HepG2 (cell line): Measurements from ENCODE around the gene DVL3. TPM values are rescaled to one million over a fixed set of nuclear protein-coding genes. Genes with fewer than 3 reads are reported as not detected.

Source experiments
- ARID5B ChIP-seq: IDR thresholded peaks from 2 replicates; pipeline ENCODE4 v1.4.0; 2020; ENCODE audit warnings: mild to moderate bottlenecking, missing genetic modification reagents
- CREM ChIP-seq, 2 experiments: sonication (generic) in 1 of 2; formaldehyde crosslinking in 1 of 2; IDR thresholded peaks; 2 replicates each; pipeline versions ENCODE4 v1.4.0 to v1.6.1; 2016 to 2020; ENCODE audit warnings: antibody characterized with exemption in 1 of 2, mild to moderate bottlenecking in 1 of 2, missing genetic modification reagents in 1 of 2
- CTCF ChIP-seq: sonication (generic); formaldehyde crosslinking; IDR thresholded peaks from 2 replicates; pipeline ENCODE4 v1.5.0; 2020; ENCODE audit warnings: mild to moderate bottlenecking, missing genetic modification reagents, moderate library complexity
- FOSL2 ChIP-seq: sonication (generic); formaldehyde crosslinking; IDR thresholded peaks from 2 replicates; pipeline ENCODE4 v1.4.0; 2020; ENCODE audit warnings: missing genetic modification reagents
- GPBP1L1 ChIP-seq: sonication (generic); formaldehyde crosslinking; IDR thresholded peaks from 2 replicates; pipeline ENCODE4 v1.5.0; 2020; ENCODE audit warnings: mild to moderate bottlenecking, missing genetic modification reagents
- JUNB ChIP-seq: sonication (generic); formaldehyde crosslinking; IDR thresholded peaks from 2 replicates; pipeline ENCODE4 v1.8.0; 2022; ENCODE audit warnings: missing genetic modification reagents, mild to moderate bottlenecking, borderline replicate concordance
- KDM5B ChIP-seq: sonication (generic); formaldehyde crosslinking; IDR thresholded peaks from 2 replicates; pipeline ENCODE4 v1.4.0; 2020; ENCODE audit warnings: missing genetic modification reagents, mild to moderate bottlenecking, borderline replicate concordance
- POLR2A ChIP-seq, 2 experiments: IDR thresholded peaks; 2 replicates each; pipeline ENCODE4 v1.6.1; 2011; ENCODE audit warnings: low read depth in 2 of 2, low read length in 2 of 2, mild to moderate bottlenecking in 1 of 2, moderate library complexity in 1 of 2; ENCODE audit not compliant: insufficient read depth in 1 of 2
- SIN3B ChIP-seq: fragments of 150-350 bp; IDR thresholded peaks from 2 replicates; pipeline ENCODE4 v1.6.1; 2014; ENCODE audit warnings: low read length
- STAT6 ChIP-seq: sonication (generic); formaldehyde crosslinking; IDR thresholded peaks from 2 replicates; pipeline ENCODE4 v1.4.0; 2020; ENCODE audit warnings: missing genetic modification reagents, mild to moderate bottlenecking, borderline replicate concordance
- TRIM24 ChIP-seq: sonication (generic); formaldehyde crosslinking; IDR thresholded peaks from 2 replicates; pipeline ENCODE4 v1.8.0; 2022; ENCODE audit warnings: mild to moderate bottlenecking, missing genetic modification reagents
- ZBTB37 ChIP-seq: sonication (generic); formaldehyde crosslinking; IDR thresholded peaks from 2 replicates; pipeline ENCODE4 v1.4.0; 2020; ENCODE audit warnings: mild to moderate bottlenecking, missing genetic modification reagents
- ZC3H13 ChIP-seq: sonication (generic); formaldehyde crosslinking; IDR thresholded peaks from 2 replicates; pipeline ENCODE4 v1.8.1; 2023; ENCODE audit warnings: mild to moderate bottlenecking, missing genetic modification reagents, moderate library complexity
- ZNF746 ChIP-seq: sonication (generic); formaldehyde crosslinking; IDR thresholded peaks from 2 replicates; pipeline ENCODE4 v1.8.0; 2022; ENCODE audit warnings: mild to moderate bottlenecking, missing genetic modification reagents
- ZNF800 ChIP-seq: sonication (generic); formaldehyde crosslinking; IDR thresholded peaks from 2 replicates; pipeline ENCODE4 v1.4.0; 2020; ENCODE audit warnings: missing genetic modification reagents
- polyA plus RNA-seq, 8 experiments: library from polyadenylated mRNA; depleted of rRNA in 3 of 8; stranded (reverse) in 7 of 8; unstranded in 1 of 8; fragments of >200 nt; fragmentation: Illumina TruSeq in 4 of 8; extraction: Trizol in 4 of 8; gene quantifications; 2 replicates each; pipeline versions ENCODE4 v1.2.1 to v1.2.3, GENCODE V29; 2011 to 2016; ENCODE audit warnings: low read depth in 4 of 8, missing spikeins in 1 of 8, mixed read lengths in 1 of 8; ENCODE audit not compliant: insufficient read depth in 1 of 8
- total RNA-seq, 5 experiments: library from RNA; depleted of rRNA; stranded (reverse); fragments of >200 nt; fragmentation: Illumina TruSeq; extraction: Trizol; gene quantifications; 2 replicates each; pipeline ENCODE4 v1.2.3, GENCODE V29; 2016; ENCODE audit warnings: low read depth in 1 of 5

DVL3 gene
- total and polyA plus RNA-seq, 2 of the 13 experiments (the other 11 are each of a cell fraction or from before 2014, with no cell fraction given), result 29.0 to 36.1 TPM

GRCh38 chr3:184135149-184135910 lies 19.8 kb upstream of the DVL3 start, which contains the start of gene EIF2B5 (continued):
- TF ChIP-seq CTCF (CRISPR knock-in tag) (peak; percentile 73), STAT6 (CRISPR knock-in tag) (no peak), JUNB (CRISPR knock-in tag) (no peak), GPBP1L1 (CRISPR knock-in tag) (no peak), TRIM24 (CRISPR knock-in tag) (no peak), SIN3B (peak; percentile 82), ZNF746 (CRISPR knock-in tag) (no peak), ZNF800 (no peak), KDM5B (CRISPR knock-in tag) (peak; percentile 78), FOSL2 (peak; percentile 61), ZBTB37 (CRISPR knock-in tag) (no peak), CREM (IDR thresholded peaks at IDR 0.05) (peak; percentile 78), CREM (CRISPR knock-in tag; IDR thresholded peaks at IDR 0.05) (no peak), ARID5B (CRISPR knock-in tag) (peak; percentile 65; the same call in 1 of the 2 replicates), POLR2A (IDR thresholded peaks at IDR 0.05; ENCODE audit: insufficient read depth in 1 of 2, low read depth in 2 of 2, low read length in 2 of 2) (peak; percentile 87 to 95), ZC3H13 (CRISPR knock-in tag) (no peak; the same call in 1 of the 2 replicates)
